Renal cortex interstitium (tissue), 11 donors: ENCODE measurements around the gene PSMB11. TPM values are rescaled to one million over a fixed set of nuclear protein-coding genes. Genes with fewer than 3 reads are reported as not detected.

Experiments
- DNase-seq, 11 donors: peaks; one replicate each; pipeline ENCODE4 v3.0.0-alpha.2; 2013; ENCODE audit warnings: low read depth in 9 of 11, low spot score in 4 of 11; ENCODE audit errors: extremely low read depth in 1 of 11
- polyA plus RNA-seq, 3 donors: library from polyadenylated mRNA; unstranded; fragments of 120-200 nt; gene quantifications; one replicate each; pipeline ENCODE4 v1.2.1, GENCODE V29; 2013; ENCODE audit not compliant: insufficient read length in 3 of 3

PSMB11 gene
- polyA plus RNA-seq, 3 donors, result not detected

GRCh38 chr14:23055147-23055550, 13.1 kb downstream of the PSMB11 start:
- DNase-seq, result no peak

GRCh38 chr14:23055621-23056144, 13.7 kb downstream of the PSMB11 start:
- DNase-seq, result no peak

GRCh38 chr14:23056145-23056955, 14.3 kb downstream of the PSMB11 start:
- no peak for DNase-seq

GRCh38 chr14:23056956-23057756, 15.1 kb downstream of the PSMB11 start, which contains the start of gene CDH24:
TSS of gene CDH24 (minus strand) at chr14:23057520. CDS start at chr14:23055733, 1,787 bp downstream.
- peak in 8 of 11 donors; percentile 63 to 83 (median 76) for DNase-seq

GRCh38 chr14:23057757-23058653, 16.0 kb downstream of the PSMB11 start:
- DNase-seq, result peak in 10 of 11 donors; percentile 79 to 90 (median 87)

GRCh38 chr14:23058654-23059504, 16.9 kb downstream of the PSMB11 start:
- no peak for DNase-seq

- no peak for DNase-seq
These were observed 18.7 kb downstream of the PSMB11 start for GRCh38 chr14:23060536-23061260.

- no peak for DNase-seq
These were observed 20.0 kb downstream of the PSMB11 start for GRCh38 chr14:23062002-23062401.

- no peak for DNase-seq
These were observed 21.6 kb downstream of the PSMB11 start for GRCh38 chr14:23063601-23064000.

GRCh38 chr14:23066368-23066767, 24.4 kb downstream of the PSMB11 start:
- DNase-seq, result no peak

GRCh38 chr14:23066855-23067744, 25.1 kb downstream of the PSMB11 start:
- no peak for DNase-seq

- DNase-seq, result no peak
These were observed 26.1 kb downstream of the PSMB11 start for GRCh38 chr14:23067847-23068788.

- DNase-seq, result peak; percentile 77 to 92 (median 87)
These were observed 26.9 kb downstream of the PSMB11 start for GRCh38 chr14:23068789-23069412.

- DNase-seq, result no peak
These were observed 27.4 kb downstream of the PSMB11 start for GRCh38 chr14:23069413-23069806.
